G401.6 (cell line): ENCODE measurements around the gene GREB1L.
A peak's percentile ranks its signal among the peaks of the same experiment; 100 is the strongest.
"Not testable (repeated sequence)": the region's sequence is repeated elsewhere in the genome, so short reads cannot be mapped to it uniquely, and the experiment has no call there.

Source experiments
- FAIRE-seq: peaks from 2 replicates; lab custom pipeline; 2012; peaks lifted over from hg19 to GRCh38; lab: Jason Lieb, UNC

GREB1L gene

DNA sequence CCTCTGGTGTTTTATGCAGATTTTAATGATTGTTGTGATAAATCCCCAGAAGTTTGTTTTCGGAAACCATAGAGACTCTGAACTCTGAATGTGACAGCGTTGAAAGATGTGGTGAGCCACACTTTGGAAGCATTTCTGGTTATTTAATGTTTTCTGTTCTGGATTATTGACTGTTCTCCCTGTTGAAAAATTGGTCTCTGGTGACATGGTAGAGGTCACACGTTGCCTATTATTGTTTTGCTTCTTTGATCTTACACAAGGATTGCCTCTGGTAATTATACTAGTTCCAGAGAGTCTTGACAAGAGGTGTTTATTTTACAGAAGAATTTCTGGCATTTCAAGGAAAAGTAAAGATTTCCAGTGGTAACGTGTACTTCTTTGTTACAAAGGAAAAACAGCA is 127.1 kb downstream of the GREB1L start:
- peak; percentile 99 for FAIRE-seq

DNA sequence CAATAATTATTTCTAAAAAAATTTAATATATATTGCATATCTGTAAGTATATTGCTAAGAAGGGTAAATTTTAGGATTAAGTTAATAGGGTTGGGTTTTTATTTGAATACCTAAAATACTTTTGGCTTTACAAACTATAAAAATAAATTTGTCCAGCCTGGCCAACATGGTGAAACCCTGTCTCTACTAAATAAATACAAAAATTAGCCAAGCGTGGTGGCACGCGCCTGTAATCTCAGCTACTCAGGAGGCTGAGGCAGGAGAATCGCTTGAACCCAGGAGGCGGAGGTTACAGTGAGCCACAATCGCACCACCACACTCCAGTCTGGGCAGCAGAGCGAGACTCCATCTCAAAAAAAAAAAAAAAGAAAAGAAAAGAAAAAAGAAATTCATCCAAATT is 127.6 kb downstream of the GREB1L start:
- FAIRE-seq = not testable (repeated sequence)

DNA sequence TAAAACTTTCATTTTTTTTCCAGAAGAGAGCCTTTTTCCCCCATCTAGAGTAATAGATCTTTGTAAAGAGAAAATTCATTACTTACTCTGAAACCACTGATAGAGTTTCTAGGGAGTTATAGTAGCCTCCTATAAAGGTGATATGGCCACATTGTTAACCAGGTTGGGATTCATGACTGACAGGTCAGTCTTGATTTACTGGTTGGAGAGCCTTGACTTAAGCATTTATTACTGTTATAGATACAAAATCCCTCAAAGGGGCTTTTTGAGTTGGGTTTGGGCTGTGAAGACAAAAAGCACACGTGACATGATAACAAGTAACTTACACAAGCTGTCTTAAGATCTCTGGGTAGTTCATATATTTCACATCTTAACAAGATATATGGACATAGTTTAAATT is 141.0 kb downstream of the GREB1L start:
- no peak for FAIRE-seq

DNA sequence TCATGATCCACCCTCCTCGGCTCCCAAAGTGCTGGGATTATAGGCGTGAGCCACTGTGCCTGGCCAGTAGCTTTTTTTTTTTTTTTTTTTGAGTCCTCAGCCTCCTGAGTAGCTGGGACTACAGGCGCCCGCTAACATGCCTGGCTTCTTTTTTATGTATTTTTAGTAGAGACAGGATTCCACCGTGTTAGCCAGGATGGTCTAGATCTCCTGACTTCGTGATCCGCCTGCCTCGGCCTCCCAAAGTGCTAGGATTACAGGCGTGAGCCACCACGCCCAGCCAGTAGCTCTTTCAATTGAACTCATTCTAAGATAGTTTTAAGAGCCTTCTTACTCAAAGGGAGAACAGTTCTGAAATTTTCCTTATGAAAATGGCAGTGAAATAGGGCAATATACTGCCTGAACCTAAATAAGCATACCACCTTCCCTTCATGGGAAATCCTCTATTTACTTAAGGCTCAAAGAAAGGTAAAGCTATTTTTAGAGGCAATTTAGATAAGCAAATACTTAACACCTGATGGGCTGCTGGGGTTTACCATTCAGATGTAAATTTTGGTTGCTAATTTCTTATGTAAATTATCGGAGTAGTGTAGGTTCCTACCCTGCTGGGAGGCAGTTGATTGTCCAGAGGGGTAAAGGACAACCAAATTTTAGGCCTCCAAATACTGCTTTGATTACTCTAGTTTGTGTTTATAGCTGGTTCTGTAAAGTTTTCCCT is 144.7 kb downstream of the GREB1L start:
- FAIRE-seq = no peak

DNA sequence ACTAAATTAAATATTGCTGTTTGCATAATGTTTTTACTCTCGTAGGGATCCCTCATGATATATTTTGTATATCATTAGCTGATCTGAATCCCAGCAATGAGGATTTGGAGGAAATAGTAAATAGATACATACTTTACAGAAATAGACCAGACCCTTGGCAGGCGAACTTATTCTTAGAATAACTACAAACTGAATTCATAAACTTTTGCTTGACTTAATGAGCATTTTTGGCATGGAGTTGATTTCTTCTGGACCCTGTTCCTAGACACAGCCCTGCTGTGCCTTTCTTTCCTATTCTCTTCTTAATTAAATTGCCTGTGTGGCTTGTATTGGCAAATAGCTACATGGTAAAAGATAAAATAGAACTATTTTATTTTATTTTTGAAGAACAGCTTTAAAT is 145.9 kb downstream of the GREB1L start:
- FAIRE-seq = no peak

DNA sequence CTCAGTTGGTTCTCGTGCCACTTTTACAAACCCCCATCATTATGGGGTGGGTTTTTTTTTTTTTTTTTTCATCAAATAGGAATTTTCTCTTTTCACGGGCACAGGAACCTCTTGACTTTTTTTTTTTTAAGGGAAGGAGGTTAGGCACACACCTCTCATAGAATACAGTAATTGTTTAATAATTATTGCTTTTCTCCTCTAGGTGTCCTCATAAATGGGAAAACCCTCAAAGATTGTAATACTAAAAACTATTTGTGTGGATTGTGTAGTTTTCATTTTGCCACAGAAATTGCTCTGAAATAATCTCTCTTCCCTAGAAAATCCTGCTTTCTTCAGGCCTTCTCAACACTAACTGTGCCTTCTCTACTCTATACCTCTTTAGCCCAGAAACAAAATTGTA is 147.3 kb downstream of the GREB1L start:
- no peak for FAIRE-seq

DNA sequence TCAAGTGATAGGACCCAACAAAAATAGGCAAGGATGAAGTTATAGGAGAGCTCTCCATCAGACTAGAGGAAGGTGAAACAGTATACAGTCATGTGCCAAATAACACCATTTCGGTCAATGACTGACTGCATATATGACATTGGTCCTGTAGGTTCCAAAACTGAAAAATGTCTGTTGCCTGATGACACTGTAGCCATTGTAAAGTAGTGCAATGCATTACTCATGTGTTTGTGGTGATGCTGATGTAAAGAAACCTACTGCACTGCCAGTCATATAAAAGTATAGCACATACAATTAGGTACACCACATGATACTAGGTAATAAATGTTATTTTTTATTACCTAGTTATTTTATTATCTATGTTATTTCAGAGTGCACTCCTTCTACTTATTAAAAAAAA is 147.9 kb downstream of the GREB1L start:
- no peak for FAIRE-seq

DNA sequence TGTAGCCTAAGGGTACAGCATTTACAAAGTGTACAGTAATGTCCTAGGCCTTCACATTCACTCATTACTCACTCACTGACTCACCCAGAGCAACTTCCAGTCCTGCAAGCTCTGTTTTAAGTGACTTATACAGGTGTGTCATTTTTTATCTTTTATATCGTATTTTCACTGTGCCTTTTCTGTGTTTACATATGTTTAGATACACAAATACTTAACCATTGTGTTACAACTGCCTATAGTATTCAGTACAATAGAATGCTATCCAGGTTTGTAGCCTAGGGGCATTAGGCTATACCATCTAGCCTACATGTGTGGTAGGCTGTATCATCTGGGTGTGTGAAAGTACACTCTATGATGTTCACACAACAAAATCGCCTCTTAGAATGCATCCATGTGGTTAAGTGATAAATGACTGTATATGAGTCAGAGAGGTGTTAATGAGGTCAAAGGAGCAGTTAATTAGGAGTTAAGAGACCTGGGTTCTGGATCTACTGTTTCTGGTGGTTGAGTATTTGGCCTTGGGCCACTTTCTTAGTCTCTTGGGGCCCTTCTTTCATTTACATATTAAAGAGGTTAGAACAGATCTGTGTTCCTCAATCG is 149.1 kb downstream of the GREB1L start:
- FAIRE-seq = no peak

DNA sequence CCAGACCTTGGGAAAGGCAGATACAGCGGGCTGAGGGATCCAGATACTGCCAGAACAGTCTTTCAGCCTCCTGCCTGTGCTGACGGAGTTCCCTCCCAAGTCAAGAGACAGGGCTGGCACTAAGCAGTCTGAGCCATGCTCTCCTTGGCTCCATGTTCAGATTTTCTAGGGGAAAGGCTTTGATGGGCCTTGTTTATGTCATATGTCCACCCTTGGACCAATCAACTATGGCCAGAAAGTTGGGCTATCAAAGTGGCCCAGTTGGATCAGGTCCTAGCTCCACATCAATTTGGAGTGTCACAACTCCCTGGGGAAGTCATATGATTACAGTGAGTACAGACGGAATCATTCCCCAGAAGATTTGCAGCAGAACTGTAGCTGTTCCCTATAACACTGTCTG is 152.0 kb downstream of the GREB1L start:
- FAIRE-seq = no peak

DNA sequence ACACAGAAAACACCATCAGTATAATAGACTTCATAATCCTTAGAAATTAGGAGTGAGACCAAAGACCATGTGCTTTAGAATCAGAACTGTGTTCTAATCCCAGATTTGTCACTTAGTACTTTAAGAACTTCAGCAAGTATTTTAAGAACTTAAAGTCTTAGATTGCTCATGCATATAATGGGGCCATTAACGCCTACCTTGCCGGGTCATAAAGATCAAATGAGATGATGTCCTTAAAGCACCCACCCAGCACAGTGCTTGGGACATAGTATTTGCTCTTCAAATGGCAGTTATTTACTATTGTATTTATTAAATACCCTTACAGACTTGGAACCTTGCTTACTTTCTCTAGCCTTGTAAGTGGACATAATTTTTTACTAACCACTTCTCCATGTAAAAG is 156.1 kb downstream of the GREB1L start:
- no peak for FAIRE-seq

DNA sequence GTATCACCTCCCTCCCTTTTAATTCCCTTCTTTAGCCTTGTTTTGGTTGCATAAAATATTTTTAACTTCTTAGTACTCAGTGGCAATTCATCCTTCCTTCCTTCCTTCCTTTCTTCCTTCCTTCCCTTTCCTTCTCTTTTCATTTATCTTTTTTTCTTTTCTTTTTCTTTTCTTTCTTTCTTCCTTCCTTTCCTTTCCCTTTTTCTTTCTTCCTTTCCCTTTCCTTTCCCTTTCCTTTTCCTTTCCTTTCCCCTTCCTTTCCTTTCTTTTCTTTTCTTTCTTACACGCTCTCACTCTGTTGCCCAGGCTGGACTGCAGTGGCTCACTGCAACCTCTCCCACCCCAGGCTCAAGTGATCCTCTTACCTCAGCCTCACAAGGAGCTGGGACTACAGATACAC is 160.2 kb downstream of the GREB1L start:
- no peak for FAIRE-seq

DNA sequence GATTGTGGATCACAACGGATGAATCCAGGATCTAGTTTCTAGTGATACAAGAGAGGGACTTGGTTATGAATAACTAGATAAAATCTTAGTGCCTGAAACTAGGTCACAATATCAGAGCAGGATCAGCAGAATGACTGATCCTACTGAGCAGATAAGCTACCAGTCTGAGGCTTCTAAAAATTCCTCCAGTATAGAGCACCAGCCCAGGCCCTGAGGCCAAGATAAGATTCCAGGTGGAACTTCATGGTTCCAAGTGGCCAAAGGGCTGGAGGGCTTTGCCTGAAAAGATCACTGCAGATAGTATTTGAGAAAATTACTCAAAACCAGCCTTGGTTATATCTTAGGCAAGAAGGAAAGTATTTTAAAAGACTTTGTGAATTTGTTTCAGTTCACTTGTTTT is 162.4 kb downstream of the GREB1L start:
- no peak for FAIRE-seq

DNA sequence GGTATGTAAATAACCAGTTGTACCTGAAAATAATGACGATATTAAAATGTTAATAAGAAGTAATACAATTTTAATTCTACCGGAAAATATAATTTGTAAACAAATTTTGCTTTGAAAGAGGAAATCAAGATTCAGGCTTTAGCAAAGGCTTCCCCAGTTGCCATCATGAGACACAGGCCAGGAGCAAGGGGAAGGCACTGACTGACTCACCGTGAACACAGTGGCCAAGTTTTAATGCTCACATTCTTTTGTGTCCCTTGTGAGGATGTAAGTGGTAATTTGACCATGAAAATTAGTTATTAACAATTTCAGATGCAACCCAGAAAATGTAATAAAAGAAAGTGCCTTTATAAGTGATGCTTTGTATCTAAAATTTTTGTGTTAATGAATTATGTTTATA is 164.1 kb downstream of the GREB1L start:
- FAIRE-seq = no peak

DNA sequence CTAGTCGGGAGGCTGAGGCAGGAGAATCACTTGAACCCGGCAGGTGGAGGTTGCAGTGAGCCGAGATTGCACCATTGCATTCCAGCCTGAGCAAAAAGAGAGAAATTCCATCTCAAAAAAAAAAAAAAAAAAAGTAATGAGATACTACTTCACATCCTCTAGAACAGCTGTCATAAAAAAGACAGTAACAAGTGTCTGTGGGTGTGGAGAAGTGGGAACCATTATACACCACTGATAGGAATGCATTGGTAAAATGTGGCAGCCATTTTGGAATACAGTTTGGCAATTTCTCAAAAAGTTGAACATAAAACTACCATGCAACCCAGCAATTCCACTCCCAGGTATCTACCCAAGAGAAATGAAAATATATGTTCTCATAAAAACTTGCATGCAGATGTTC is 166.6 kb downstream of the GREB1L start:
- no peak for FAIRE-seq

DNA sequence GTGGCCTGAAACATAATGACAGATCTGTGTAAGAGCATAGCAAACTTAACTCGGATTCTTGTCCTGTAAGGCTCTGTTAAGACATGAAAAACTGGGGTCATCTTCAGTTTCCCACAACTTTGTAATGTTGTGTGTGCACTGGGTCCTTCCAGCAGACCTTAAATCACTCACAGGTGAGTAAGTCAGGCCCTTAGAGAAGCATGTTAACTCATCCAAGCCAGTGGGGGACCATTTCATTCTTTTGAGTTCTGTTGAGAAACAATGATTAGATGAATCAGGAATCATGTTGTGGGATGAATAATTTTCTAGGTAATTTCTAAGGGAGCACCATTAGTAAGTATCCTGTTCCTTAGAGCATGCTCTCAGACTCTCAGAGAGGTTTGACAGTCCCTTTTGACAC is 191.4 kb downstream of the GREB1L start:
- no peak for FAIRE-seq

DNA sequence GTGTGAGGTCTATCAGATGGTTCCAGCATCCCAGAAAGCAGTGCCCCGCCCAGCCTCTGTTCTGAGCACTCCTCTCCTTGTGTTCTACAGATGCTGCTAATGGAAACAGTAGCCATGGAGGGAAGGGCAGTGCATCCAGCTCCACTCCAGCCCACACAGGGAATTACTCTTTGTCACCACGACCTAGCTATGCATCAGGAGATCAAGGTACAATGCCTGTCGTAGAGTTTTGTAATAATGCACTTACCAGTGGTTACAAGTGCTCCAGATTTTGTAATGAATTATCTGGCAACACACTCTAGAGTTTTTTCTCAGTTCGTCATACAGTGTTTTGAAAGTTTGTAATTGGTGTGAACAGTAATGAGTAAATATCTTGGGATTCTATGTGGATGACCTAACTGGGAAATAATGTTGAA is 197.4 kb downstream of the GREB1L start:
- no peak for FAIRE-seq

DNA sequence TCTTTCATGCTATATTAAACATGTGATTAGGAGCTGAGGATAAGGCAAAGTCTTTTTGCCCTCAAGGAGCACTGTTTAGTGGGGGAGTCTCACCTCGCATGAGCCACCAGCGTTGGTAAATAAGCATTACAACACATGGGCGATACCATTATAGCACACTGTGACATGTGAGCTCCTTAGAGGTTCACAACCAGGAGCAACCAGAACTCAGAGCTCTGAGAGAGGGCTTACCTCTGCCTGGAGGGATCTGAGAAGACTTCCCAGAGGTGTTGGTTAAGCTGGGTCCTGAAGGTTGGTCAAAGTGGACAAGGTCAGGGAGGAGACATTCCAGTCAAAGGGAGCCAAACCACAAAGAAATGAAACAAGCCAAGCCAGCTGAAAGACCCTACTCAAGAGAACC is 199.6 kb downstream of the GREB1L start:
- FAIRE-seq = no peak

DNA sequence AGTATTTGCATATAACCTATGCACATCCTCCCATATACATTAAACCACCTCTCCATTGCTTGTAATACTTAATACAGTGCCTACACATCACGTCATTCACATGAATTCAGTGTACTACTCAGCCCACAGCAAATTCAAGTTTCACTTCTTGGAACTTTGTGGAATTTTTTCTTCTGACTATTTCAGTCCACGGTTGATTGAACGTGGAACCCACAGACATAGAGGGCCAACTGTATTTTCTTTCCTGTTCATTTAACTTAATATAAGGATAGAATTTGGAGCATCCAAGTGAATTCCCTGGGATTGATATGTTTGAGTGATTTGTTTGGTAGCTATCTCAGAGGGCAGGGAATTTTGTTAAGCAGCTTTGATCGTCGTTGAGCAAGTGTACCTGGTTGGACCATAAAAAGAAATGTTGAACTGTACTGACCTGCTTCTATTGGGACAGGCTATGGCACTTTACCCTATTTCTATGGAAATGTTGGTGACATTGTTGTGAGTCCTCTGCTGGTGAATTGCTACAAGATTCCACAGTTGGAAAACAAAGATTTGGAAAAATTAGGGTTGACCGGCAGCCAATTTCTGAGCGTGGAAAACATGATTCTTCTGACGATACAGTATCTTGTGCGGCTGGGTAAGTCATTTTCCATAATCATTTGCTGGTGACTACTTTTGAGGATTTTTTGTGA is 201.9 kb downstream of the GREB1L start:
- FAIRE-seq = no peak

DNA sequence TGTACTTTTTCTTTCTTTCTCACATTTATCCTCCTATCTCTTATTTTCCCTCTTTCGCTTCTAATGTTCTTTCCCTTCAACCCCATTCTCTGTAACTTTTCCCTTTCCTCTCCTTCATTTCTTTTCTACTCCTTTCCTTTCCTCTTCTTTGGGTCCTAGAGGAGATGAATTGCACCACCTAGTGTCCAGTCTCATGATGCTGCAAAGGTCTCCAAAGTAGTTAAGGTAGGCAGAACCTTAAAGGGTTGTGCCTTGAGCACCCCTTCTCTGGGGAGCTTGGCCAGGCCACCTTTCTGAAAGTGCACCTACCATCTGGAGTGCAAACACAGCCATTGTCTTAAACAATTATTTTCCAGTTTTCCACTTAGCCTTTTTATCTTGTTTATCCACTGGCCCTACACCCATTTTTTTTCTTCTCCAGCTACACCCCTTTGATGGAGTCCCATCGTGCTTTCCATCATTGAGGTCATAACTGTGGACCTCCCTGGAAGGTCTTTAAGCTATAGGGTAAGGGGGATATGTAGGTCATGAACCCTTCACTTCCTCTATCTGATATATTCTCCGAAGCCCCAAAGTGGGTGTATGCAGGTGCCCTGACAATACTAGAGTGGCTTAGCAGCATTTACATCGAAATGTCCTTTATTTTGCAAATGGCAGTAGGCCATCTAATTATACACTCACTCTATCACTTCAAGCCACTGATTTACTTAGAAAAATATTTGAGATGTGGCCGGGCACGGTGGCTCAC is 202.6 kb downstream of the GREB1L start:
- FAIRE-seq = peak; percentile 68

DNA sequence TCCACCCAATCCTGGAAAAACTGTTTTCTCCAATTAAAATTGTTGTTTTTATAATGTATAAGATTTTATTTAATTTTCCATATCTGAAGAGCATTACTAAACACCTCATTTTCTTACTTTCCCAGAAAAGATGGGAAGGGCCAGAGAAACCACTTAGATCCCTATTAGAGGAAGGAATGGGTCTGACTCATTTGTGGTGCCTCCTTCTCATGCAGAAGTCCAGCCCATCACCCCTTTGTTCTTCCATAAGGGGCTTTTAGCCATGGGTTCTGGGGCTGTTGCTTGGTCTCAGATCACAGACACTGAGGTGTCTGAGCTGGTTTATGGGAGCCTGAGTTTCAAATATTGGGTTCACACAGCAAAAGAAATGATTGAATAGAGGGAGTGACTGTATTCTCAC is 206.3 kb downstream of the GREB1L start:
- no peak for FAIRE-seq

DNA sequence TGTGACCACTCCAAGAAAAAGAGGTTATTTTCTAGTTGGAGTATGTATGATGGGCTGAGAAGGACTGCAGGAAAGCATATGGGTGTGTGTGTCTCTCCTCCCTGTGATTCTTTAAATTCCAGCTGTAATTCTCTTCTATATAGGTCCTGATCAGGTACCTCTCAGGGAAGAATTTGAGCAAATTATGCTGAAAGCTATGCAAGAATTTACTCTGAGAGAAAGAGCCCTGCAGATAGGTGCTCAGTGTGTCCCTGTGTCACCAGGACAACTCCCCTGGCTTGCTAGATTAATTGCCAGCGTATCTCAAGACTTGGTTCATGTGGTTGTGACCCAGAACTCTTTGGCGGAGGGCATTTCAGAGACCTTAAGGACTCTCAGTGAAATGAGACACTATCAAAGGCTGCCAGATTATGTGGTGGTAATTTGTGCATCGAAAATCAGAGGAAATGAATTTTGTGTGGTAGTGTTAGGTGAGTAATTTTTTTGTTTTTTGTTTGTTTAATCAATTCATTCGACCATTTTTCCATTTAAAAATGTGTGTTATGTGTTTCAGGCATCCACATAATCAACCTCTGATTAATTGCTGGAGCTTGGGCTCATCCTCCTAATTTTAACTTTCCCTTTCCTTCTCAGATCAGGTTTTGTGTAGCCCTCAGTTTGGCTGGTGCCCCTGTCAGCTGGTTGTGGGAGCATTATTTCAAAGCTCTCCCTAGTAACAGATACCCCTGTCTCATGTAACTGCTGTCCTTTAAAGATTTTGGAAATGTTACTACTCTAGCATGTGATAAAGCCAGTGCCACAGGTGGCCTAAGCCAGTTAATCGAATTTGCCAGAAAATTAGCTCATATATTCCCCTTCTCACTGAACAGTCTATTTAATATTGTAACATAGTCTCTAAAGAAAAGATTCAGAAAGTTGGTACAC is 207.6 kb downstream of the GREB1L start:
- FAIRE-seq = no peak

DNA sequence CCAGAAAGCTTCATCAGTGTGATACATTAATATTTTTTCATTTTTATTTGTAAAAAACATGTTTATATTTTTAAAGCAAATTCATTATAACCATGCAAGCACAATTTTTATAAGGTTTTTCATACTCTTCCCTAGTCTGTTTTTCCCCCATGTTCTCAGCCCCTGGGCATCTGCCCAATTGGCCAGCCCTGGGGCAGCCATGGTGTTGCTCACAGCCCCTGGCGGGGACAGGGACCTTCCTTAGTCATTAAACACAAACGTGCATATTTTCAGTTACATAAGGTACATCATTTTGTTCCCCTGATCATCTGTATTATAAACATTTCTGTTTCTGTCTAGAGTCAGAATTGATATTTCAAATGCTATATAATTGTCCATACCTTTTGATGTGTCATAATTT is 208.5 kb downstream of the GREB1L start:
- FAIRE-seq = no peak
